HepG2 (cell line): ENCODE results near the gene TIMM10. TPM values are rescaled to one million over a fixed set of nuclear protein-coding genes. Genes with fewer than 3 reads are reported as not detected.
A peak's percentile ranks its signal among the peaks of the same experiment; 100 is the strongest.

Experiments
- ARNT2 ChIP-seq: sonication (generic); formaldehyde crosslinking; IDR thresholded peaks from 2 replicates; pipeline ENCODE4 v1.8.0; 2022; ENCODE audit warnings: mild to moderate bottlenecking, low read depth, missing genetic modification reagents, moderate library complexity
- ASH2L ChIP-seq: fragments of 300-600, 200-600 bp; sonication (generic); IDR thresholded peaks from 2 replicates; pipeline ENCODE4 v1.7.0; 2017; ENCODE audit warnings: low read depth, mild to moderate bottlenecking, moderate library complexity, mixed read lengths, low read length; ENCODE audit not compliant: insufficient read length
- ATAD3A ChIP-seq: sonication (generic); formaldehyde crosslinking; IDR thresholded peaks from 2 replicates; pipeline ENCODE4 v1.4.0; 2020; ENCODE audit warnings: missing genetic modification reagents
- ATF7-NPFF ChIP-seq: sonication (generic); formaldehyde crosslinking; IDR thresholded peaks from 2 replicates; pipeline ENCODE4 v1.8.1; 2023; ENCODE audit warnings: mild to moderate bottlenecking, low read depth, missing genetic modification reagents, moderate library complexity
- CCAR2 ChIP-seq: fragments of 200-400 bp; formaldehyde crosslinking; optimal IDR thresholded peaks from 2 replicates; pipeline ENCODE3; 2018; ENCODE audit warnings: low read depth, mild to moderate bottlenecking, low read length, moderate library complexity
- ELF3 ChIP-seq: IDR thresholded peaks from 2 replicates; pipeline ENCODE4 v1.6.1; 2016; ENCODE audit warnings: missing genetic modification reagents, missing compliant biosample characterization
- GATAD2A ChIP-seq: IDR thresholded peaks from 2 replicates; pipeline ENCODE4 v1.6.1; 2016
- NFE2L1 ChIP-seq: sonication (generic); formaldehyde crosslinking; IDR thresholded peaks from 2 replicates; pipeline ENCODE4 v1.4.0; 2020; ENCODE audit warnings: missing genetic modification reagents, mild to moderate bottlenecking, borderline replicate concordance
- NR3C1 ChIP-seq: sonication (generic); formaldehyde crosslinking; IDR thresholded peaks from 2 replicates; pipeline ENCODE4 v1.4.0; 2020; ENCODE audit warnings: missing genetic modification reagents
- POLR2G ChIP-seq: fragments of 200-400 bp; formaldehyde crosslinking; IDR thresholded peaks from 2 replicates; pipeline ENCODE4 v1.6.1; 2018; ENCODE audit warnings: mild to moderate bottlenecking, low read depth, low read length, moderate library complexity
- REPIN1 ChIP-seq: sonication (generic); formaldehyde crosslinking; IDR thresholded peaks from 2 replicates; pipeline ENCODE4 v1.8.0; 2022; ENCODE audit warnings: missing genetic modification reagents, low read depth, mild to moderate bottlenecking, borderline replicate concordance
- TCF7L2 ChIP-seq: IDR thresholded peaks from 2 replicates; pipeline ENCODE4 v1.6.1; 2011; ENCODE audit warnings: mild to moderate bottlenecking, low read depth, low read length, moderate library complexity
- XBP1 ChIP-seq: sonication (generic); formaldehyde crosslinking; IDR thresholded peaks from 2 replicates; pipeline ENCODE4 v1.5.0; 2020; ENCODE audit warnings: missing genetic modification reagents
- ZKSCAN5 ChIP-seq: sonication (generic); formaldehyde crosslinking; IDR thresholded peaks from 2 replicates; pipeline ENCODE4 v1.5.1; 2020; ENCODE audit warnings: mild to moderate bottlenecking, missing genetic modification reagents
- ZNF121 ChIP-seq: sonication (generic); formaldehyde crosslinking; IDR thresholded peaks from 2 replicates; pipeline ENCODE4 v1.5.0; 2020; ENCODE audit warnings: mild to moderate bottlenecking, missing genetic modification reagents
- ZNF136 ChIP-seq: sonication (generic); formaldehyde crosslinking; IDR thresholded peaks from 2 replicates; pipeline ENCODE4 v1.8.1; 2022; ENCODE audit warnings: low read depth, mild to moderate bottlenecking, moderate library complexity, missing genetic modification reagents
- ZNF230 ChIP-seq: sonication (generic); formaldehyde crosslinking; IDR thresholded peaks from 2 replicates; pipeline ENCODE4 v1.4.0; 2020; ENCODE audit warnings: mild to moderate bottlenecking, missing genetic modification reagents
- ZNF317 ChIP-seq: sonication (generic); formaldehyde crosslinking; IDR thresholded peaks from 2 replicates; pipeline ENCODE4 v1.5.0; 2020; ENCODE audit warnings: mild to moderate bottlenecking, missing genetic modification reagents
- ZNF329 ChIP-seq: sonication (generic); formaldehyde crosslinking; IDR thresholded peaks from 2 replicates; pipeline ENCODE4 v1.9.0; 2021; ENCODE audit warnings: low read depth, mild to moderate bottlenecking, missing genetic modification reagents
- ZNF543 ChIP-seq: sonication (generic); formaldehyde crosslinking; IDR thresholded peaks from 2 replicates; pipeline ENCODE4 v1.4.0; 2020; ENCODE audit warnings: mild to moderate bottlenecking, missing genetic modification reagents
- ZNF558 ChIP-seq: sonication (generic); formaldehyde crosslinking; IDR thresholded peaks from 2 replicates; pipeline ENCODE4 v1.9.0; 2022; ENCODE audit warnings: mild to moderate bottlenecking, missing genetic modification reagents, borderline replicate concordance
- ZNF839 ChIP-seq: sonication (generic); formaldehyde crosslinking; IDR thresholded peaks from 2 replicates; pipeline ENCODE4 v1.4.0; 2020; ENCODE audit warnings: missing genetic modification reagents, mild to moderate bottlenecking, borderline replicate concordance
- polyA plus RNA-seq, 8 experiments: library from polyadenylated mRNA; depleted of rRNA in 3 of 8; stranded (reverse) in 7 of 8; unstranded in 1 of 8; fragments of >200 nt; fragmentation: Illumina TruSeq in 4 of 8; extraction: Trizol in 4 of 8; gene quantifications; 2 replicates each; pipeline versions ENCODE4 v1.2.1 to v1.2.3, GENCODE V29; 2011 to 2016; ENCODE audit warnings: low read depth in 4 of 8, missing spikeins in 1 of 8, mixed read lengths in 1 of 8; ENCODE audit not compliant: insufficient read depth in 1 of 8
- total RNA-seq, 5 experiments: library from RNA; depleted of rRNA; stranded (reverse); fragments of >200 nt; fragmentation: Illumina TruSeq; extraction: Trizol; gene quantifications; 2 replicates each; pipeline ENCODE4 v1.2.3, GENCODE V29; 2016; ENCODE audit warnings: low read depth in 1 of 5
- TF ChIP-seq, protein P1 (sequence below): sonication (generic); formaldehyde crosslinking; IDR thresholded peaks from 2 replicates; pipeline ENCODE4 v1.5.0; 2020; ENCODE audit warnings: mild to moderate bottlenecking, missing genetic modification reagents, moderate library complexity
- TF ChIP-seq, protein P2 (sequence below): sonication (generic); formaldehyde crosslinking; IDR thresholded peaks from 2 replicates; pipeline ENCODE4 v1.5.0; 2020; ENCODE audit warnings: mild to moderate bottlenecking, missing genetic modification reagents
- TF ChIP-seq, protein P3 (sequence below): sonication (generic); formaldehyde crosslinking; IDR thresholded peaks from 2 replicates; pipeline ENCODE4 v1.9.0; 2021; ENCODE audit warnings: missing genetic modification reagents, borderline replicate concordance

The TIMM10 gene
- total and polyA plus RNA-seq, 2 of the 13 experiments (the other 11 are each of a cell fraction or from before 2014, with no cell fraction given): 67.8 to 82.2 TPM

DNA sequence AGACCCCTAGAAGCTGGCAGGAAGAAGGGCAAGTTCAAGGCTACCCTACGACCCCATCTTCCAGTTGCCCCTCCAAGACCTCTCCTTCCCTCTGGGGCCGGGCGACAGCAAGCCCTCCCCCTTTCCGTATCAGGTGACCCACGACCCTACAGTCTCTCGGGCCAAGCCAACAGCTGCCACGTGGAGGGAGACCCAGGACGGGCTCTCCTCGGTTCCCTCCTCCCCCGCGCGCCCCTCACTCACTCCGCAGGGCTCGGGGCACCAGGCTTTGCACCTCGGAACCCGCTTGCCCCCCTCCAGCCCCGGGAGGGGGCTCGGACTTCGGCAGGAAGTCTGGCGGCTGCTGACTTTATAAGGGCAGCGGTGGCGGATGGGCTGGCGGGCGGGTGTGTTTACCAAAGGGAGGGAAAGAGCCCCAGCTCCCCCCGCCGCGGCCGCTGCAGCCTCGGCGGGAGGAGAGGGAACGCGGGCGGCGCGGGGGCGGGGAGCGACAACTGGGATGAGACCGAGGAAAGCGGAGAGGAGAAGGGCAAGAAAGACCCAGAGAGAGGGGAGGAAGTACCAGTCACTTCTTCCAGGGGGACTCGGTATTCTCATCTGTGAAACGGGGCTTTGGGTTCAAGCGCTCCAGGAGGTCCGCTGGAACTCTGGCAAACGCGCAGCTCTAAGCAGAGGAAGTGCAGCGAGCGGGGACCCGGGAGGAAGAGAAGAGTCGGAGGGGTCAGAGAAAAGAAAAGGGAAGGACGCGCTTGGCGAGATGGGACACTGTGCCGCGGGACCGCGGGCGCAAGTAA is 15.8 kb downstream of the TIMM10 start (continued):
- TF ChIP-seq ATAD3A: no peak
- TF ChIP-seq ZNF543: no peak; the same call in none of the 2 replicates
- no peak for TF ChIP-seq NR3C1 (CRISPR knock-in tag)
- peak; percentile 45 for TF ChIP-seq GATAD2A
- peak; percentile 60 for TF ChIP-seq ASH2L
- TF ChIP-seq ZNF121 (CRISPR knock-in tag): no peak
- no peak for TF ChIP-seq ZNF329 (CRISPR knock-in tag)
- TF ChIP-seq ZNF317: peak; percentile 74; the same call in 1 of the 2 replicates
- TF ChIP-seq, protein P1, sequence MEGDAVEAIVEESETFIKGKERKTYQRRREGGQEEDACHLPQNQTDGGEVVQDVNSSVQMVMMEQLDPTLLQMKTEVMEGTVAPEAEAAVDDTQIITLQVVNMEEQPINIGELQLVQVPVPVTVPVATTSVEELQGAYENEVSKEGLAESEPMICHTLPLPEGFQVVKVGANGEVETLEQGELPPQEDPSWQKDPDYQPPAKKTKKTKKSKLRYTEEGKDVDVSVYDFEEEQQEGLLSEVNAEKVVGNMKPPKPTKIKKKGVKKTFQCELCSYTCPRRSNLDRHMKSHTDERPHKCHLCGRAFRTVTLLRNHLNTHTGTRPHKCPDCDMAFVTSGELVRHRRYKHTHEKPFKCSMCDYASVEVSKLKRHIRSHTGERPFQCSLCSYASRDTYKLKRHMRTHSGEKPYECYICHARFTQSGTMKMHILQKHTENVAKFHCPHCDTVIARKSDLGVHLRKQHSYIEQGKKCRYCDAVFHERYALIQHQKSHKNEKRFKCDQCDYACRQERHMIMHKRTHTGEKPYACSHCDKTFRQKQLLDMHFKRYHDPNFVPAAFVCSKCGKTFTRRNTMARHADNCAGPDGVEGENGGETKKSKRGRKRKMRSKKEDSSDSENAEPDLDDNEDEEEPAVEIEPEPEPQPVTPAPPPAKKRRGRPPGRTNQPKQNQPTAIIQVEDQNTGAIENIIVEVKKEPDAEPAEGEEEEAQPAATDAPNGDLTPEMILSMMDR: no peak
- TF ChIP-seq, protein P2, sequence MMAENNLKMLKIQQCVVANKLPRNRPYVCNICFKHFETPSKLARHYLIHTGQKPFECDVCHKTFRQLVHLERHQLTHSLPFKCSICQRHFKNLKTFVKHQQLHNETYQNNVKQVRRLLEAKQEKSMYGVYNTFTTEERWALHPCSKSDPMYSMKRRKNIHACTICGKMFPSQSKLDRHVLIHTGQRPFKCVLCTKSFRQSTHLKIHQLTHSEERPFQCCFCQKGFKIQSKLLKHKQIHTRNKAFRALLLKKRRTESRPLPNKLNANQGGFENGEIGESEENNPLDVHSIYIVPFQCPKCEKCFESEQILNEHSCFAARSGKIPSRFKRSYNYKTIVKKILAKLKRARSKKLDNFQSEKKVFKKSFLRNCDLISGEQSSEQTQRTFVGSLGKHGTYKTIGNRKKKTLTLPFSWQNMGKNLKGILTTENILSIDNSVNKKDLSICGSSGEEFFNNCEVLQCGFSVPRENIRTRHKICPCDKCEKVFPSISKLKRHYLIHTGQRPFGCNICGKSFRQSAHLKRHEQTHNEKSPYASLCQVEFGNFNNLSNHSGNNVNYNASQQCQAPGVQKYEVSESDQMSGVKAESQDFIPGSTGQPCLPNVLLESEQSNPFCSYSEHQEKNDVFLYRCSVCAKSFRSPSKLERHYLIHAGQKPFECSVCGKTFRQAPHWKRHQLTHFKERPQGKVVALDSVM (CRISPR knock-in tag): no peak
- no peak for TF ChIP-seq TCF7L2
- no peak for TF ChIP-seq XBP1
- TF ChIP-seq ARNT2: peak; percentile 85; the same call in 1 of the 2 replicates
- TF ChIP-seq POLR2G: peak; percentile 86
- TF ChIP-seq REPIN1 (CRISPR knock-in tag): peak; percentile 12; the same call in 1 of the 2 replicates
- 0 out of 2 replicates have a peak, but pooled peaks have one; percentile 30 for TF ChIP-seq ZNF839 (CRISPR knock-in tag)
- 0 out of 2 replicates have a peak, but pooled peaks have one; percentile 37 for TF ChIP-seq ELF3 (CRISPR knock-in tag)
- no peak for TF ChIP-seq CCAR2
- TF ChIP-seq ZKSCAN5: no peak
- TF ChIP-seq ZNF558 (CRISPR knock-in tag): no peak
- TF ChIP-seq NFE2L1 (CRISPR knock-in tag): no peak
- peak; percentile 12; the same call in 1 of the 2 replicates for TF ChIP-seq ATF7-NPFF
- TF ChIP-seq ZNF230 (CRISPR knock-in tag): peak; percentile 33
- TF ChIP-seq, protein P3, sequence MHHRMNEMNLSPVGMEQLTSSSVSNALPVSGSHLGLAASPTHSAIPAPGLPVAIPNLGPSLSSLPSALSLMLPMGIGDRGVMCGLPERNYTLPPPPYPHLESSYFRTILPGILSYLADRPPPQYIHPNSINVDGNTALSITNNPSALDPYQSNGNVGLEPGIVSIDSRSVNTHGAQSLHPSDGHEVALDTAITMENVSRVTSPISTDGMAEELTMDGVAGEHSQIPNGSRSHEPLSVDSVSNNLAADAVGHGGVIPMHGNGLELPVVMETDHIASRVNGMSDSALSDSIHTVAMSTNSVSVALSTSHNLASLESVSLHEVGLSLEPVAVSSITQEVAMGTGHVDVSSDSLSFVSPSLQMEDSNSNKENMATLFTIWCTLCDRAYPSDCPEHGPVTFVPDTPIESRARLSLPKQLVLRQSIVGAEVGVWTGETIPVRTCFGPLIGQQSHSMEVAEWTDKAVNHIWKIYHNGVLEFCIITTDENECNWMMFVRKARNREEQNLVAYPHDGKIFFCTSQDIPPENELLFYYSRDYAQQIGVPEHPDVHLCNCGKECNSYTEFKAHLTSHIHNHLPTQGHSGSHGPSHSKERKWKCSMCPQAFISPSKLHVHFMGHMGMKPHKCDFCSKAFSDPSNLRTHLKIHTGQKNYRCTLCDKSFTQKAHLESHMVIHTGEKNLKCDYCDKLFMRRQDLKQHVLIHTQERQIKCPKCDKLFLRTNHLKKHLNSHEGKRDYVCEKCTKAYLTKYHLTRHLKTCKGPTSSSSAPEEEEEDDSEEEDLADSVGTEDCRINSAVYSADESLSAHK (CRISPR knock-in tag): no peak
- TF ChIP-seq ZNF136 (CRISPR knock-in tag): no peak
